Stimulated activated CD4-positive, alpha-beta T cell treated with anti-CD3 and anti-CD28 coated beads, Interleukin-2, amount 100 ng/mL, for 24 hours (primary cell): Measurements from ENCODE around the gene NOPCHAP1.
"Not testable (repeated sequence)": the region's sequence is repeated elsewhere in the genome, so short reads cannot be mapped to it uniquely, and the experiment has no call there.

Experiments used
- DNase-seq, 2 donors: peaks; one replicate each; pipeline ENCODE4 v3.0.0-alpha.2; 2020

NOPCHAP1 gene

DNA sequence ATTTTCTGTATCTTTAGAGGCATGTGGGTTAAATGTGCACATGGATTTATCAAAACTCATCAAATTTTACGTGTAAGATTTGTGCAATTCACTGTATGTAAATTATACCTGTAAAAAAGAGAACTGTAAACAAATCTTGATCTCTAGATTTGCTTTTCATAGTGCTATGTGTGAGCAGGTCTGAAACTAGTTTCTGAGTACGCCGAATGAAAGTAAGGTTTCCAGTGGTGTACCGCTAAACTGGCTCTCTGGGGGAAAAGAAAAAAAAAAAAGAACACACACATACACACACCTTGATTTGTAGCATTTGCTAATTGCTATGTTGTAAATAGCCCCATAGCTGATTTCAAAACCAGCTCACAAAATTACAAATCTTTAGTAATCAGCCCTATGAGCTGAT, 19.4 kb upstream of the NOPCHAP1 start:
- no peak for DNase-seq

GRCh38 chr12:104969343-104969742, 16.8 kb upstream of the NOPCHAP1 start:
- DNase-seq = no peak

DNA sequence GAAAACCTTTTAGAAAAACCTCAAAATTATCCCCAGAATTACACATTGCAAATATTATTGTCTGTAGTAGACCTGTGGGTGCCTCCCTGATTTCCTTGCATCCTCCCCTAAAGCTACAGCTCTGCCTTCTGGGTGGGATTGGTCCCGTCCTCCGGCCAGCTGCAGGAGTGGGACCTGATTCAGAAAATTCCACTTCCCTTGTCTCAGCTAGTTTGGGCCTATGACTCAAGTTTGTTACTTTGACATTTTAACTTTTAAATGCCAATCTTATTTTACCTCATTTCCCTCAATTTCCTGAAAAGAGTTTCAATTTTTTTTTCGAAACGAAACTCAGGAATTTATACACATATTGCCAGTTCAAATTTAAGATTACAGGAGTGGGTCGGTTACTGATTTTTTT, 14.8 kb upstream of the NOPCHAP1 start:
- DNase-seq = no peak

DNA sequence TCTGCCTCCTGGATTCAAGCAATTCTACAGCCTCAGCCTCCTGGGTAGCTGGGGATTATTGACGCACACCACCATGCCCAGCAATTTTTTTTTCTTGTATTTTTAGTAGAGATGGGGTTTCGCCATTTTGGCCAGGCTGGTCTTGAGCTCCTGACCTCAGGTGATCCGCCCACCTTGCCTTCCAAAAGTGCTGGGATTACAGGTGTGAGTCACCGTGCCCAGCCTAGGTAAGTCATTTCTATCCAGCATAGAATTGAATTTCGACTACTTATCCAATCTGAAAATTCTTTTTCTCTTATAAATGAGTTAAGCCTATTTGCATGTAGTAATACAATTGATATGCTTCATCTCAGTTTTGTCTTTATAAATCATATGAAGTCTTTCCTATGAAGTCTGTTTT, 12.9 kb upstream of the NOPCHAP1 start:
- DNase-seq = no peak

DNA sequence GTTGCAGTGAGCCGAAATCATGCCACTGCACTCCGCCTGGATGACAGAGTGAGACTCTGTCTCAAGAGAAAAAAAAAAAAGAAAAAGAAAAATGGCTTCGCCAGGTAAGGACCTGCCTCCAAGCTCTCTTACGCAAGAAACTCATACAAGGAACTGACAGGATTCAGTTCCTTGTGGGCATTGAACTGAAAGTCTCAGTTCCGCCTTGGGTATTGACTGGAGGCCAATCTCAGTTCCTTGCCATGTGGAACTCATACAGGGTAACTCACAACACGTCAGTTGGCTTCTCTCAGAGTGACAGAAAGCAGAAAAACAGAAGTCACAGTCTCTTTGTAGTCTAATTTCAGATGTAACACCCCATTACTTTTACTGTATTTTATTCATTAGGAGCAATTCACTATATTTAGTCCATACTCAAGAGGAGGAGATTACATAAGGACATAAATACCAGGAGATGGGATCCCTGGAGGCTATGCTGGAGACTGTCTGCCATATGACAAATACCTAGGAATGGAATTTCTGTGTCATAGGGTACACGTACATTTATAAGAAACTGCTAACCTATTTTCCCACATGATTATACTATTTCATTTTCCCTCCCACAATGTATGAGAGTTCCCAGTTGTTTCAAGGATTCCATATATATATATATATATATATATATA, 11.4 kb upstream of the NOPCHAP1 start:
- DNase-seq = no peak

- DNase-seq = no peak
These were observed 10.4 kb upstream of the NOPCHAP1 start for GRCh38 chr12:104975587-104976343.

GRCh38 chr12:104976703-104977102, 9.4 kb upstream of the NOPCHAP1 start:
- DNase-seq = no peak

- not testable (repeated sequence) for DNase-seq
These were observed 8.4 kb upstream of the NOPCHAP1 start for GRCh38 chr12:104977688-104978087.

DNA sequence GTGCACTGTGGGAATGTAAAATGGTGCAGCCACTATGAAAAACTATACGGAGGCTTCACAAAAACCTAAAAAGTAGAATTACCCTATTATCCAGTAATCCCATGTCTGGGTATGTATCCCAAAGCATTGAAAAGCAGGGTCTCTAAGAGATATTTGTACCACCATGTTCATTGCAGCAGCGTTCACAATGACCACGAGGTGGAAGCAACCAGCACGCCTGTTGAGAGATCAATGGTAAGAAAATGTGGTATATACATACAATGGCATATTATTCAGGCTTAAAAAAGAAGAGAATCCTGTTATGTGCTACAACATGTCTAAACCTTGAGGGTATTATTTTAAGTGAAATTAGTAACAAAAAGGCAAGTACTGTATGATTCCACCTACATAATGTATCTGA, 910 bp upstream of the NOPCHAP1 start:
- DNase-seq = no peak

- DNase-seq = no peak
These were observed 4.8 kb downstream of the NOPCHAP1 start for GRCh38 chr12:104990950-104991349.

- no peak for DNase-seq
These were observed 5.5 kb downstream of the NOPCHAP1 start for GRCh38 chr12:104991565-104992128.

- no peak for DNase-seq
These were observed 8.2 kb downstream of the NOPCHAP1 start for GRCh38 chr12:104994336-104994735.

GRCh38 chr12:104997541-104997940, 11.4 kb downstream of the NOPCHAP1 start:
- no peak for DNase-seq

GRCh38 chr12:104998423-104999346, 12.6 kb downstream of the NOPCHAP1 start:
- DNase-seq = no peak

GRCh38 chr12:104999347-104999685, 13.2 kb downstream of the NOPCHAP1 start:
- no peak for DNase-seq

DNA sequence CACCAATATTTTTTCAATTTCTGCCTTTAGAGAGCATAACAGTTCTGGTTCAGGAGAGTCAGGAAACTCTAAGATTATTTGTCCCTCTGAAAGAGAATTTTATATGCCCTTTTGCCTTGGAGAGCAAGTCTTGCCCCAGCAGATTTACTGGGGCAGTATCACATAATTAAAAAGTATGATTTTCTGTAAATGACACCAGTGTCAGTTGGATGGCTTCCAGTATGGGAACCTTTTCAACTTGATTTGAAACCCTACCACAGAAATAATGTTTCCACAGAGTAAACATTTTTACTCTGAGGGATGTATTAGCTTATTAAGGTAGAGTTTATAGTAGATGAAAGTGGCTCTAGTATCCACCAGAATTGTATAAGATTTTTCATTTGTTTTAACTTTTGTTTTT, 15.4 kb downstream of the NOPCHAP1 start:
- DNase-seq = no peak

DNA sequence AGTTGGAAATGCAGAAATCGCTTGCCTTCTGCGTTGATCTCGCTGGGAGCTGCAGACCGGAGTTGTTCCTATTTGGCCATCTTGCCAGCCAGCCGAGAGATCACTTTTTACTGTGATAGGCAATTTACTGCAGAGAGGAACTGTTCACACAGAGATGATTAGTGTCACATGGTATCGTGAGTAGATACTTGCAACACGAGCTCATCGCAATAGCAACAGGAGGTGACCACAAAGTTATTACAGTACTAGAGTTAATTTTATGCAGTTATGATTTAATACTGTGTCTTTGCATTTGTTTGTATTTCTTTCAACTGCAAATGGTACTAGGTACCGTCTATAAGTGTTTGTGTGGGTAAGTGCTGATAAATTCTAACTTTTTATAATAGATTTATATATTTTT, 27.8 kb downstream of the NOPCHAP1 start:
- no peak for DNase-seq

DNA sequence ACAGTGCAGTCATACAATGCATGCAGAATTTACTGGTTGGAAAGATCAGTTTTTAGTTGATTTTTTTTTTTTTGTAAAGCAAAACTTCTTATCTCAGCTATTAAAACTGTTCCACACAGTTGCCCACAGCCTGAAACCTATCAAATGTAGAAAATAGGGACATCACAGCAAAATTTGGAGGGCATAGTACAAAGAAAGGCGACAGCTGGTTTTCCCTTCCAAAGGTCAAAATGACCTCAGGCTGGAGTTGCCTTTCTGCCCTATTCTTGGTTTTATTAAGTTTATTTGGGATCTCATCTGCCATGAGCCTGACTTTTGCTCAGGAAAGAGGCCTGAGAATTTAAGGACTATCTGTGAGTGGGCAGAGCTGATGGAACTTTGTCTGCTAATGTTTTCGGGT, 28.5 kb downstream of the NOPCHAP1 start:
- DNase-seq = no peak

DNA sequence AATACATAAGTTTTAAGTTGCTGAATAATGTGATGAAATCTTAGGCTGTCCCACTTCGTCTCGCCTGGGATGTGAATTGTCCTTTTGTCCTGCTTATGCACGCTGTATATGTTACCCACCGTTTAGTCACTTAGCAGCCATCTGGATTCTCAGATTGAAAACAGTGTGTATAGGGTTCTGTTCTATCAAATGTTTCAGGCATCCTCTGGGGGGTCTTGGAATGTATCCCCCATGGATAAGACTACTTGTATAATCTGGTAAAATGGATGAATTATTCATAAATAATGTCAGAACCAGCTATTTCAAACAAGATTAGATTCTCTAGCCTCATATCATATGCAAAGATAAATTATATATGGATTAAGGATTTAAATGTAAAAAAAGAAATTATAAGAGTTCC, 29.4 kb downstream of the NOPCHAP1 start:
- no peak for DNase-seq

GRCh38 chr12:105018012-105018411, 31.9 kb downstream of the NOPCHAP1 start:
- no peak for DNase-seq

- no peak for DNase-seq
These were observed 32.7 kb downstream of the NOPCHAP1 start for GRCh38 chr12:105018776-105019175.

DNA sequence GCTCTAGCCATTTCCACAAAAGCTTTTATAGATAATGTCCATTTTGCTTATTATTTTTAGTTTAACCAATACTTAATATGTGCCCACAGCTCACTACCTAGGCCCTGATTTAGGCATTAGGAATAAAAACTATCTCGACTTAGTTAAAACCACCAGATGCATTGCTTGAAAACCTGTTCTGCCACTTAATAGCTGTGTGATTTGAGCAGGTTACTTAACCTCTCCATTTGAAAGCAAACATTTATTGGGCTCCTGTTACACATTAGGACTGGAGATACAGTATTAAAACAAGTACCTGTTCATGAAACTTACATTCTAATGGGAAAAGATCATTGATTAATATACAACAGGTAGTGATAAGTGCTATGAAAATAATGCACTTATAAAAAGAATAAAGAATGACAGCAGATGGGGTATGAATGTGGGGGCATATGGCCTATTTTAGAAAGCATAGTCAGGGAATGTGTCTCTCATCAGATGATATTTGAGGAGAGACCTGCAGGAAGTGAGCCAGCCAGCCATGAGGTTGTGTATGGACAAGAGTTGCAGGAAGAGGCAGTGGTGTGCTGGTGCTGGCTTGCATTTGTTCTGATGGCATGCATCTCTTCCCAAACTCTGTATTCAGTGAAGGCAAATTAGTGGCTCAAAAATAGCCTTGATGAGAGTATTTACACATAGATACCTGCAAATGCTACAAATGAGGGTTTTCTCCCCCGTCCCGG, 34.3 kb downstream of the NOPCHAP1 start:
- no peak for DNase-seq

GRCh38 chr12:105024928-105025327, 38.8 kb downstream of the NOPCHAP1 start:
- no peak for DNase-seq
